PC-9 (cell line): ENCODE data around the gene TRIP10. TPM values are rescaled to one million over a fixed set of nuclear protein-coding genes. Genes with fewer than 3 reads are reported as not detected.

Experiments used
- BruUV-seq: library from RNA; stranded (reverse); fragments of 400-500 nt; replicated peaks from 2 replicates; lab custom pipeline; 2021; lab: Mats Ljungman, UMichigan
- CTCF ChIA-PET: fragments of 300-600 bp; sonication (Branson Sonifier 250); formaldehyde crosslinking; loops from one replicate; lab custom pipeline; 2022; ENCODE audit warnings: antibody characterized with exemption; lab: Charles Lee
- POLR2A ChIA-PET: fragments of 300-600 bp; sonication (Branson Sonifier 250); formaldehyde crosslinking; loops from one replicate; lab custom pipeline; 2022; ENCODE audit warnings: antibody characterized with exemption; ENCODE audit not compliant: unreplicated experiment; lab: Charles Lee
- DNase-seq, 2 experiments: peaks; one replicate each; pipeline versions ENCODE4 v3.0.0 to v3.0.0-alpha.2; 2015 to 2022; ENCODE audit warnings: mixed read lengths in 1 of 2
- H2AFZ ChIP-seq: fragments of 200-600 bp; sonication (generic); 2 replicates; pipeline ENCODE4 v1.8.1; 2017; ENCODE audit warnings: antibody characterized with exemption
- H3F3A ChIP-seq: fragments of 200-600 bp; sonication (generic); 2 replicates; pipeline ENCODE4 v1.8.1; 2017; ENCODE audit warnings: antibody characterized with exemption, mild to moderate bottlenecking, low read depth; ENCODE audit not compliant: insufficient read depth
- H3K27ac ChIP-seq: fragments of 200-600 bp; sonication (generic); 2 replicates; pipeline ENCODE4 v1.6.1; 2016; ENCODE audit warnings: mixed run types
- H3K27me3 ChIP-seq: fragments of 200-600 bp; sonication (generic); 2 replicates; pipeline ENCODE4 v1.6.1; 2016; ENCODE audit warnings: low read depth, mixed run types; ENCODE audit not compliant: insufficient read depth
- H3K36me3 ChIP-seq: fragments of 200-600 bp; sonication (generic); 2 replicates; pipeline ENCODE4 v1.6.1; 2016; ENCODE audit warnings: low read depth, mixed run types
- H3K4me1 ChIP-seq: fragments of 200-600 bp; sonication (generic); replicated peaks from 2 replicates; pipeline ENCODE4 v1.6.1; 2016; ENCODE audit warnings: mixed run types; ENCODE audit not compliant: insufficient read depth
- H3K4me2 ChIP-seq: fragments of 200-600 bp; sonication (generic); 2 replicates; pipeline ENCODE4 v1.6.1; 2017; ENCODE audit warnings: mixed run types
- H3K4me3 ChIP-seq: fragments of 200-600 bp; sonication (generic); 2 replicates; pipeline ENCODE4 v1.6.1; 2016; ENCODE audit warnings: mixed run types
- H3K79me2 ChIP-seq: fragments of 200-600 bp; sonication (generic); 2 replicates; pipeline ENCODE4 v1.6.1; 2017; ENCODE audit warnings: low read depth, mixed run types
- H3K9me2 ChIP-seq: fragments of 200-600 bp; sonication (generic); 2 replicates; pipeline ENCODE4 v1.8.1; 2017; ENCODE audit warnings: mild to moderate bottlenecking; ENCODE audit not compliant: insufficient read depth
- H3K9me3 ChIP-seq: fragments of 200-600 bp; sonication (generic); 2 replicates; pipeline ENCODE4 v1.8.1; 2016; ENCODE audit warnings: low read depth; ENCODE audit not compliant: insufficient read depth
- H4K20me1 ChIP-seq: fragments of 200-600 bp; sonication (generic); 2 replicates; pipeline ENCODE4 v1.8.1; 2017; ENCODE audit not compliant: insufficient read depth
- CTCF ChIP-seq: fragments of 200-600 bp; sonication (generic); conservative IDR thresholded peaks from 2 replicates; pipeline ENCODE4 v1.6.1; 2017; ENCODE audit warnings: mixed run types, antibody characterized with exemption, mild to moderate bottlenecking, moderate library complexity
- EZH2 ChIP-seq: fragments of 200-600 bp; sonication (generic); IDR thresholded peaks from 2 replicates; pipeline ENCODE4 v1.8.0; 2017; ENCODE audit warnings: antibody characterized with exemption, low read depth
- intact Hi-C: fragments of 100-400 bp; cut with micrococcal nuclease; formaldehyde crosslinking; loops from one replicate; pipeline ENCODE4 v1.10.0; 2022; ENCODE audit not compliant: unreplicated experiment
- total RNA-seq: library from RNA; stranded (reverse); gene quantifications from 2 replicates; pipeline ENCODE4 v1.2.3, GENCODE V29; 2021

The TRIP10 gene
- total RNA-seq, 1 experiment from 2014 or later = 84.3 TPM

- Histone ChIP-seq H3K4me1 (peaks cover 47% of the 10 kb centered on the region), H3K27me3 (no peaks in the 10 kb centered on the region), H3K36me3 (no peaks in the 10 kb centered on the region), H3K79me2 (peaks cover 15% of the 10 kb centered on the region), H3K9me3 (no peaks in the 10 kb centered on the region), H3K27ac (peak overlapping the region; percentile 77), H3K4me2 (peak overlapping the region; percentile 96), H3K4me3 (no peak overlapping the region), H2AFZ (no peak overlapping the region), H3K9me2 (no peaks in the 10 kb centered on the region), H4K20me1 (no peaks in the 10 kb centered on the region), H3F3A (peaks cover 30% of the 10 kb centered on the region)
- ChIA-PET CTCF (interaction anchor here (0.7 kb wide), 1 partner anchor 16 kb away, joined by 12 read pairs; no protein-coding TSS in a partner anchor), POLR2A (interaction anchor here (0.6 to 1.5 kb wide), 2 partner anchors 16 to 31 kb away, joined by 4 to 15 read pairs; partner anchors contain the start of gene GPR108)
- no TSS peak for BruUV-seq
- TF ChIP-seq CTCF = no peak
- no peak for TF ChIP-seq EZH2
- DNase-seq = no peak
- intact Hi-C loops = no loop called here
Observed at GRCh38 chr19:6721138-6721474, 18.4 kb upstream of the TRIP10 start.

GRCh38 chr19:6721773-6722172, 17.7 kb upstream of the TRIP10 start:
- Histone ChIP-seq H3F3A (peaks cover 30% of the 10 kb centered on the region), H3K9me2 (no peaks in the 10 kb centered on the region), H3K27me3 (no peaks in the 10 kb centered on the region), H3K36me3 (no peaks in the 10 kb centered on the region), H3K4me3 (no peak overlapping the region), H3K4me1 (peaks cover 47% of the 10 kb centered on the region), H3K9me3 (no peaks in the 10 kb centered on the region), H4K20me1 (no peaks in the 10 kb centered on the region), H3K79me2 (peaks cover 15% of the 10 kb centered on the region), H2AFZ (no peak overlapping the region), H3K4me2 (no peak overlapping the region; the same call in 1 of the 2 replicates), H3K27ac (peak overlapping the region; percentile 77)
- no TSS peak for BruUV-seq
- intact Hi-C loops = no loop called here
- TF ChIP-seq EZH2 (no peak), CTCF (no peak)
- DNase-seq = no peak
- POLR2A ChIA-PET = interaction anchor here (0.9 to 1.5 kb wide), 2 partner anchors 16 to 44 kb away, joined by 4 read pairs; partner anchors contain the start of gene GPR108
- CTCF ChIA-PET = no interaction called here

GRCh38 chr19:6723108-6723618, 16.3 kb upstream of the TRIP10 start:
- Histone ChIP-seq H3K4me3 (no peak overlapping the region), H3K36me3 (no peaks in the 10 kb centered on the region), H3K9me2 (no peaks in the 10 kb centered on the region), H3K9me3 (no peaks in the 10 kb centered on the region), H4K20me1 (no peaks in the 10 kb centered on the region), H2AFZ (no peak overlapping the region), H3K4me1 (peaks cover 47% of the 10 kb centered on the region), H3F3A (peaks cover 26% of the 10 kb centered on the region), H3K79me2 (peaks cover 15% of the 10 kb centered on the region), H3K27ac (peak overlapping the region; percentile 68), H3K27me3 (no peaks in the 10 kb centered on the region), H3K4me2 (peak overlapping the region; percentile 60)
- peak; percentile 65 to 70 for DNase-seq
- TF ChIP-seq CTCF = no peak
- TF ChIP-seq EZH2 = no peak
- ChIA-PET POLR2A (no interaction called here), CTCF (no interaction called here)
- intact Hi-C loops = no loop called here
- BruUV-seq = TSS peak; percentile 24
